ENCODE data around the gene CLTC.

CLTC gene

GRCh38 chr17:59730268-59730834 is 110.7 kb downstream of the CLTC start:
- DNase-seq = no peak

- no peak for DNase-seq
These were observed 114.0 kb downstream of the CLTC start for GRCh38 chr17:59733697-59734096.

GRCh38 chr17:59734226-59734625 is 114.5 kb downstream of the CLTC start:
- no peak for DNase-seq

GRCh38 chr17:59737324-59737723 is 117.6 kb downstream of the CLTC start:
- no peak for DNase-seq

GRCh38 chr17:59743842-59744241 is 124.1 kb downstream of the CLTC start:
- no peak for DNase-seq

- DNase-seq = no peak
These were observed 125.3 kb downstream of the CLTC start for GRCh38 chr17:59745040-59745439.
